Heart left ventricle (tissue), 16 donors: ENCODE measurements around the gene RNU7-1. TPM values are rescaled to one million over a fixed set of nuclear protein-coding genes. Genes with fewer than 3 reads are reported as not detected.

ENCODE experiments used
- ATAC-seq, 4 donors: fragments of 200-7000 bp; cut with Tn5 transposase; one replicate each; pipeline ENCODE4 v1.9.1; 2020 to 2022; ENCODE audit warnings: moderate library complexity in 4 of 4, mild to moderate bottlenecking in 3 of 4, moderate number of reproducible peaks in 1 of 4
- DNase-seq, 5 donors: peaks; one replicate each; pipeline ENCODE4 v3.0.0-alpha.2; 2020
- H3K27ac ChIP-seq, 12 donors: fragments of 200-600 bp; sonication (generic) in 4 of 12; one replicate each; pipeline versions ENCODE4 v1.5.0 to v1.8.0; 2016 to 2022; ENCODE audit warnings: mild to moderate bottlenecking in 2 of 12
- H3K27me3 ChIP-seq, 9 donors: fragments of 200-600 bp; sonication (generic) in 2 of 9; one replicate each; pipeline versions ENCODE4 v1.5.1 to v1.8.0; 2016 to 2022; ENCODE audit warnings: mild to moderate bottlenecking in 3 of 9
- H3K36me3 ChIP-seq, 9 donors: fragments of 200-600 bp; sonication (generic) in 2 of 9; one replicate each; pipeline versions ENCODE4 v1.5.0 to v1.8.0; 2018 to 2022; ENCODE audit warnings: mild to moderate bottlenecking in 2 of 9
- H3K4me1 ChIP-seq, 12 donors: fragments of 200-600 bp; sonication (generic) in 4 of 12; one replicate each; pipeline versions ENCODE4 v1.5.0 to v1.8.0; 2016 to 2022; ENCODE audit warnings: mild to moderate bottlenecking in 3 of 12
- H3K4me3 ChIP-seq, 12 donors: fragments of 200-600 bp; sonication (generic) in 4 of 12; one replicate each; pipeline versions ENCODE4 v1.5.0 to v1.8.0; 2017 to 2022; ENCODE audit warnings: mild to moderate bottlenecking in 9 of 12, moderate library complexity in 4 of 12
- H3K9me3 ChIP-seq, 12 donors: fragments of 200-600 bp; sonication (generic) in 4 of 12; one replicate each; pipeline versions ENCODE4 v1.5.0 to v1.8.0; 2016 to 2022; ENCODE audit warnings: mild to moderate bottlenecking in 1 of 12
- CTCF ChIP-seq, 12 donors: fragments of 200-600 bp; sonication (generic) in 4 of 12; IDR thresholded peaks; one replicate each; pipeline versions ENCODE4 v1.5.0 to v1.8.0; 2018 to 2022; ENCODE audit warnings: antibody characterized with exemption in 12 of 12, mild to moderate bottlenecking in 5 of 12
- POLR2A ChIP-seq, 2 donors: fragments of 450-650 bp; IDR thresholded peaks; one replicate each; pipeline ENCODE4 v1.6.1; 2017; ENCODE audit warnings: antibody characterized with exemption in 2 of 2, mild to moderate bottlenecking in 2 of 2, moderate library complexity in 2 of 2
- WGBS, 4 donors: extraction: QIAGEN DNeasy Blood & Tissue Kit in 2 of 4; methylation state at CpG; one replicate each; pipeline versions ENCODE4 v1.1.5 to v1.1.7; 2013 to 2018; 5-methylcytosine and 5-hydroxymethylcytosine counted together
- intact Hi-C, 10 donors: fragments of 100-400 bp; cut with DNase I; formaldehyde crosslinking; loops; one replicate each; pipeline versions ENCODE4 v1.11.1 to v1.14.2; 2022
- polyA plus RNA-seq, 2 donors: library from polyadenylated mRNA; stranded (reverse); fragments of 200-250 nt; gene quantifications; one replicate each; pipeline ENCODE4 v1.2.3, GENCODE V29; 2013
- total RNA-seq, 9 donors: library from RNA; depleted of rRNA in 2 of 9; stranded (reverse); fragments of >200 nt in 2 of 9; fragmentation: NEBNext Ultra II Directional in 3 of 9; extraction: Animal tissue kit (Norgen Biotek cat#: 25700) in 3 of 9; gene quantifications; one replicate each; pipeline versions ENCODE4 v1.1.0 to v1.2.4, GENCODE V29; 2016 to 2023
- donor health status: ischemic (EF 13 %, LVEDD 7.1; RV severe dilation, severe dysfunction).
- donor health status: healthy with polysubstance abuse.
- donor health status: DM: no; HTN: yes; CAD: no.
- donor health status: DM: no; HTN: no; CAD: no.
- donor health status: ischemic (EF 25% LVEDD 6.9; RV normal size, moderate dysfunction).
- donor health status: ischemic (EF 25% LVEDD 5.7; RV mildly dilated, moderate dysfunction).
- donor health status: healthy.
- donor health status: DM: yes; HTN: yes; CAD: no.
- donor health status: ischemic (EF 35%, LVEDD 5.7; RV mildly dilated, moderate dysfunction).
- donor health status: nonischemic (EF 11% LVEDD 7.7; RV severe dilation, severe dysfunction).
- donor health status: DM: yes; HTN: yes; CAD: no.
- donor health status: PGD.
- donor health status: ischemic (EF 29% LVEDD 5.4; RV normal size, mild dysfunction).
- donor health status: nonischemic (EF 23%, LVEDD 6.1; RV moderate dilation, normal function).

RNU7-1 gene
- total and polyA plus RNA-seq, 11 donors = not detected

GRCh38 chr12:6916426-6917200 lies 27.0 kb upstream of the RNU7-1 start:
- peaks cover 0 to 13% (median 0%) of the 10 kb centered on the region in 9 donors for H3K36me3 ChIP-seq
- 89 to 97% (median 91%) methylated on average over 11 of the region's 11 CpGs for WGBS, 4 donors

DNA sequence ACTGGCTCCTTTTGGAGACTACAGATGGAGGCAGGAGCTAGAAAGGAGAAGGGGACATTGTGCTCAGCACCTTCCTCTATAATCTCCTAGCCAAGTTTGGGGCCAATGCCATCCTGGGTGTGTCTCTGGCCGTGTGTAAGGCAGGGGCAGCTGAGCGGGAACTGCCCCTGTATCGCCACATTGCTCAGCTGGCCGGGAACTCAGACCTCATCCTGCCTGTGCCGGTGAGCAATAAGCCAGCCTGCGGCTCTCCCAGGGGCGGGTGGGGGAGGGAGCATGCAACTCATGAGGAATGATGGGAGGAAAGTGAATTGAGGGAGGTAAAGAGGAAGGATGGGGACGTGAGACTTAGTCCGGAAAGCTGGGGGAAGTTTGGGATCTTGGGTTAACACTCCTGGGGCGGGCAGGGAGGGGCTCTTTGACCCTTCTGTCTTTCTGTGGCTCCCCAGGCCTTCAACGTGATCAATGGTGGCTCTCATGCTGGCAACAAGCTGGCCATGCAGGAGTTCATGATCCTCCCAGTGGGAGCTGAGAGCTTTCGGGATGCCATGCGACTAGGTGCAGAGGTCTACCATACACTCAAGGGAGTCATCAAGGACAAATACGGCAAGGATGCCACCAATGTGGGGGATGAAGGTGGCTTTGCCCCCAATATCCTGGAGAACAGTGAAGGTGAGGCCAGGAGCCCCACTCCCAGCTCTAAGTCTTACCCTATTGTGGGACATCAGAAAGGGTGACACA lies 26.0 kb upstream of the RNU7-1 start:
- Histone ChIP-seq H3K27ac (no peak overlapping the region), H3K36me3 (peaks cover 0 to 13% (median 0%) of the 10 kb centered on the region in 9 donors), H3K4me1 (peaks cover 0 to 24% (median 8%) of the 10 kb centered on the region in 12 donors), H3K4me3 (no peak overlapping the region), H3K9me3 (no peaks in the 10 kb centered on the region), H3K27me3 (peaks cover 0 to 14% (median 0%) of the 10 kb centered on the region in 9 donors)
- intact Hi-C loops = no loop called here
- ATAC-seq (no peak), DNase-seq (peak in 1 of 5 donors; percentile 2)
- no peak for TF ChIP-seq CTCF (IDR thresholded peaks at IDR 0.05)
- TF ChIP-seq POLR2A (IDR thresholded peaks at IDR 0.05) = no peak
- WGBS, 4 donors = 80 to 85% (median 82%) methylated on average over 13 to 14 of the region's 14 CpGs

More at GRCh38 chr12:6916426-6917200, 27.0 kb upstream of the RNU7-1 start:
- Histone ChIP-seq H3K4me3 (no peak overlapping the region), H3K4me1 (peaks cover 0 to 19% (median 8%) of the 10 kb centered on the region in 12 donors), H3K27me3 (peaks cover 0 to 14% (median 0%) of the 10 kb centered on the region in 9 donors), H3K9me3 (no peaks in the 10 kb centered on the region), H3K27ac (no peak overlapping the region)
- TF ChIP-seq POLR2A (IDR thresholded peaks at IDR 0.05) (no peak), CTCF (IDR thresholded peaks at IDR 0.05) (no peak)
- no peak for ATAC-seq
- intact Hi-C loops = no loop called here
- peak in 1 of 5 donors; percentile 25 for DNase-seq

GRCh38 chr12:6919588-6919987 lies 24.0 kb upstream of the RNU7-1 start:
- peak in 1 of 5 donors; percentile 3 for DNase-seq
- WGBS, 4 donors = 68 to 82% (median 74%) methylated on average over 7 of the region's 7 CpGs
- no peak overlapping the region for H3K4me3 ChIP-seq
- H3K27me3 ChIP-seq = peaks cover 0 to 4% (median 0%) of the 10 kb centered on the region in 9 donors
- H3K36me3 ChIP-seq = peaks cover 0 to 13% (median 0%) of the 10 kb centered on the region in 9 donors
- no peak overlapping the region for H3K27ac ChIP-seq
- no peaks in the 10 kb centered on the region for H3K9me3 ChIP-seq
- TF ChIP-seq CTCF (IDR thresholded peaks at IDR 0.05) (no peak), POLR2A (IDR thresholded peaks at IDR 0.05) (no peak)
- intact Hi-C loops = no loop called here
- peaks cover 0 to 35% (median 10%) of the 10 kb centered on the region in 12 donors for H3K4me1 ChIP-seq
- no peak for ATAC-seq

DNA sequence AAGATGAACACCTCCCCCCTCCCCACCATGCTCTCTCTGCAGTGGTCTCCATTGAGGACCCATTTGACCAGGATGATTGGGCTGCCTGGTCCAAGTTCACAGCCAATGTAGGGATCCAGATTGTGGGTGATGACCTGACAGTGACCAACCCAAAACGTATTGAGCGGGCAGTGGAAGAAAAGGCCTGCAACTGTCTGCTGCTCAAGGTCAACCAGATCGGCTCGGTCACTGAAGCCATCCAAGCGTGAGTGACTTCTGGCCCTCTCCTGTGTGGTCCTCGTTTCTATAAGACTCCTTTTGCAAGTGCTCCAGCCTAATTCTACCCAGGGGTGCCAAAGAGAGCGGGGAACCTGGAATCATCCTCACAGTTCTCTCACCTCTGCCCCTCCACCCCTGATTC lies 22.1 kb upstream of the RNU7-1 start:
- Histone ChIP-seq H3K27me3 (no peaks in the 10 kb centered on the region), H3K4me1 (peaks cover 4 to 45% (median 25%) of the 10 kb centered on the region in 12 donors), H3K4me3 (no peak overlapping the region), H3K9me3 (no peaks in the 10 kb centered on the region), H3K27ac (no peak overlapping the region), H3K36me3 (peaks cover 0 to 12% (median 0%) of the 10 kb centered on the region in 9 donors)
- ATAC-seq (no peak), DNase-seq (peak in 1 of 5 donors; percentile 11)
- WGBS, 4 donors = 81 to 90% (median 85%) methylated on average over 7 of the region's 7 CpGs
- TF ChIP-seq CTCF (IDR thresholded peaks at IDR 0.05) = no peak
- TF ChIP-seq POLR2A (IDR thresholded peaks at IDR 0.05) = no peak
- intact Hi-C loops = loop anchor here in 2 of 10 donors (5.0 kb wide), 1 partner anchor 171 kb away; the partner anchor contains the start of gene C1R (in 2 of the 2)
